SU-DHL-6 (cell line): ENCODE data around the gene THOC7.

ENCODE experiments used
- H2AFZ ChIP-seq: fragments of 200-600 bp; sonication (generic); 2 replicates; pipeline ENCODE4 v1.6.1; 2014; ENCODE audit warnings: low read depth, mild to moderate bottlenecking, moderate library complexity, mixed read lengths, antibody characterized with exemption, low read length; ENCODE audit not compliant: severe bottlenecking
- H3F3A ChIP-seq: fragments of 200-600 bp; shearing (Covaris generic); 2 replicates; pipeline ENCODE4 v1.6.0; 2016; ENCODE audit warnings: antibody characterized with exemption, mild to moderate bottlenecking; ENCODE audit not compliant: insufficient read depth
- H3K27ac ChIP-seq: fragments of 200-600 bp; sonication (generic); 2 replicates; pipeline ENCODE4 v1.5.1; 2016; ENCODE audit warnings: low read depth, mild to moderate bottlenecking, low read length, moderate library complexity, mixed read lengths
- H3K27me3 ChIP-seq: fragments of 200-600 bp; sonication (generic), shearing (Covaris generic); 2 replicates; pipeline ENCODE4 v1.6.0; 2014; ENCODE audit warnings: mild to moderate bottlenecking, low read length
- H3K36me3 ChIP-seq: fragments of 200-600 bp; sonication (generic); 2 replicates; pipeline ENCODE4 v1.6.1; 2014; ENCODE audit warnings: mild to moderate bottlenecking, low read length, mixed read lengths
- H3K4me2 ChIP-seq: fragments of 300-600, 200-600 bp; shearing (Covaris generic), sonication (generic); 2 replicates; pipeline ENCODE4 v1.6.0; 2014; ENCODE audit warnings: low read length, low read depth, mild to moderate bottlenecking; ENCODE audit not compliant: poor library complexity, severe bottlenecking
- H3K4me3 ChIP-seq: fragments of 200-600 bp; sonication (generic); 2 replicates; pipeline ENCODE4 v1.5.1; 2014; ENCODE audit warnings: antibody characterized with exemption, low read length, mild to moderate bottlenecking, mixed read lengths; ENCODE audit not compliant: insufficient read depth, poor library complexity, severe bottlenecking
- H3K79me2 ChIP-seq: fragments of 200-600 bp; sonication (generic); 2 replicates; pipeline ENCODE4 v1.6.1; 2014; ENCODE audit warnings: mild to moderate bottlenecking, low read length, moderate library complexity; ENCODE audit not compliant: insufficient read depth
- H3K9ac ChIP-seq: fragments of 200-600 bp; sonication (generic); 2 replicates; pipeline ENCODE4 v1.7.0; 2014; ENCODE audit warnings: mild to moderate bottlenecking, low read length
- H3K9me2 ChIP-seq: fragments of 200-600 bp; sonication (generic); replicated peaks from 2 replicates; pipeline ENCODE4 v1.6.1; 2014; ENCODE audit warnings: low read length; ENCODE audit not compliant: insufficient read depth
- H3K9me3 ChIP-seq: fragments of 200-600 bp; sonication (generic); 2 replicates; pipeline ENCODE4 v1.6.1; 2014; ENCODE audit warnings: low read length, mixed read lengths; ENCODE audit not compliant: insufficient read depth
- H4K20me1 ChIP-seq: fragments of 200-600 bp; sonication (generic); 2 replicates; pipeline ENCODE4 v1.6.1; 2014; ENCODE audit warnings: low read depth, mild to moderate bottlenecking, antibody characterized with exemption, low read length, moderate library complexity, mixed read lengths
- EZH2phosphoT487 ChIP-seq: fragments of 200-600 bp; sonication (generic), shearing (Covaris generic); conservative IDR thresholded peaks from 2 replicates; pipeline ENCODE4 v1.6.1; 2018; ENCODE audit warnings: mild to moderate bottlenecking, antibody characterized with exemption, low read length, moderate library complexity, mixed read lengths
- TF ChIP-seq, protein P1 (sequence below): fragments of 200-600 bp; sonication (generic); IDR thresholded peaks from one replicate; pipeline ENCODE4 v1.5.1; 2017; ENCODE audit warnings: antibody characterized with exemption, mild to moderate bottlenecking, low read length, moderate library complexity; ENCODE audit not compliant: insufficient read depth, poor library complexity, severe bottlenecking

The THOC7 gene

DNA sequence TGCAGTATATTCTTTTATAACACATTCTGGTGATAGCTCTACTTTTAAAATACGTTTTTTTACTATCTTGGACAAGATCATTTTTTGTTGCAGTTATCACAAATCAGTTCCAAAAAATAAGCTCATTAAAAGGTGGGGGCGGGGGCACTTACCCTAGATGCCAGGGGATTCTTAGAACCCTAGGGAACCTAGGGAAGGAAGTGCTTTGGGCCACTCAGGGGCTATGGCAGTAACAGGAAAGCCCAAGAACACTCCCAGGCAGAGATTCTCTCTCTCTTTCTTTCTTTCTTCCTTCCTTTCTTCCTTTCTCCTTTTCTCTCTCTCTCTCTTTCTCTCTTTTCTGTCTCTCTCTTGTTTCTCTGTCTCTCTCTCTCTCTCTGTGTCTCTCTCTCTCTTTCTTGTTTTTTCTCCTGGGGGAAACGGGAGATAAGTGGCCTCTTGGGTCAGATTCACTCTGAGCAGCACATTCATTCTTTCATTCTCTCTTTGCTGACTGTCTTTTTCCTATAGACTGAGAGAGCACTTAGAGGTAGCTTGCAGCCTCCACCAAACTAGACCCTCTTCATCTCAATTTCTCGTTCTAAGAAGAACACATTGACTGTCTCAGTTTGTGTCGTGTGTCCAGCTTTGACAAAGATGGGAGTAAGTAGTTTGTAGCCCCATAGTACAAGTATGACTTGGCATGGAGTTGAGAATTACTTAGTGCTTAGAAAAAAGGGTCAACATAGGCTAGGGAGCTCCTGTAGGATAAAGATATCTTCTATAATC lies 32.0 kb upstream of the THOC7 start:
- Histone ChIP-seq H3K4me3 (no peak overlapping the region), H3K36me3 (peaks cover 14% of the 10 kb centered on the region; the same call in 1 of the 2 replicates), H2AFZ (no peak overlapping the region), H3K27me3 (no peaks in the 10 kb centered on the region), H4K20me1 (no peaks in the 10 kb centered on the region), H3K79me2 (peaks cover 46% of the 10 kb centered on the region), H3K9ac (no peak overlapping the region), H3K4me2 (no peak overlapping the region), H3K27ac (no peak overlapping the region), H3K9me3 (no peaks in the 10 kb centered on the region), H3K9me2 (no peaks in the 10 kb centered on the region), H3F3A (no peaks in the 10 kb centered on the region)
- no peak for TF ChIP-seq EZH2phosphoT487
- TF ChIP-seq, protein P1, sequence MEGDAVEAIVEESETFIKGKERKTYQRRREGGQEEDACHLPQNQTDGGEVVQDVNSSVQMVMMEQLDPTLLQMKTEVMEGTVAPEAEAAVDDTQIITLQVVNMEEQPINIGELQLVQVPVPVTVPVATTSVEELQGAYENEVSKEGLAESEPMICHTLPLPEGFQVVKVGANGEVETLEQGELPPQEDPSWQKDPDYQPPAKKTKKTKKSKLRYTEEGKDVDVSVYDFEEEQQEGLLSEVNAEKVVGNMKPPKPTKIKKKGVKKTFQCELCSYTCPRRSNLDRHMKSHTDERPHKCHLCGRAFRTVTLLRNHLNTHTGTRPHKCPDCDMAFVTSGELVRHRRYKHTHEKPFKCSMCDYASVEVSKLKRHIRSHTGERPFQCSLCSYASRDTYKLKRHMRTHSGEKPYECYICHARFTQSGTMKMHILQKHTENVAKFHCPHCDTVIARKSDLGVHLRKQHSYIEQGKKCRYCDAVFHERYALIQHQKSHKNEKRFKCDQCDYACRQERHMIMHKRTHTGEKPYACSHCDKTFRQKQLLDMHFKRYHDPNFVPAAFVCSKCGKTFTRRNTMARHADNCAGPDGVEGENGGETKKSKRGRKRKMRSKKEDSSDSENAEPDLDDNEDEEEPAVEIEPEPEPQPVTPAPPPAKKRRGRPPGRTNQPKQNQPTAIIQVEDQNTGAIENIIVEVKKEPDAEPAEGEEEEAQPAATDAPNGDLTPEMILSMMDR = no peak

DNA sequence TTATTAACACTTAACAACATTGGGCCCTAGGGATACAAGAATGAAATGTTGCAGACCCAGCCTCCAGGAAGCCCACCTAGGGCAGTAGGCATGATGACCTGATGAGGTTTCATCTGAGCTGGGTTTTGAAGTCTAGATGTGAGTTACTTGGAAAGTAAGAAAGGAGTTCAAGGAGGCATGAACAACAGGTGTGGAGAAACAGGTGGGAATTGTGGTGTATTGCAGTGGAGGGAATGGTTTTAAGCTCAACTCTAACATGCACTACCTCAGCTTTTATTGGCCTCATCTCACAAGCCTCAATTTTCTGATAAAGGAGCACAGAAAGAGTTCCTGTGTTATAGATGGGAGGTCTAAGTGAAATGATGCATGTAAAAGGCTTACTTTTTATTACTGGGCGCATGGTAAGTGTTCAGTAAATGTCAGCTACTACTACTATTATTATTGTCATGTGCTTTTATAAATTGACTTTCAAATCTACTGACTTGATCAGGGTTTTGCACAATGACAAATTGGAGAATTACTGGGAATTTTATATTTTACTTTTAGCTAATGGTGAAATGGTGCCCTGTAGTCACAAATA lies 29.3 kb upstream of the THOC7 start:
- H3K4me3 ChIP-seq = no peak overlapping the region
- H4K20me1 ChIP-seq = 0 out of 2 replicates have a peak, but pooled peaks cover 3% of the 10 kb centered on the region
- no peaks in the 10 kb centered on the region for H3F3A ChIP-seq
- H3K36me3 ChIP-seq = no peaks in the 10 kb centered on the region
- no peaks in the 10 kb centered on the region for H3K9me2 ChIP-seq
- H3K27ac ChIP-seq = no peak overlapping the region
- no peaks in the 10 kb centered on the region for H3K27me3 ChIP-seq
- no peak overlapping the region for H3K4me2 ChIP-seq
- H3K9me3 ChIP-seq = no peaks in the 10 kb centered on the region
- H3K79me2 ChIP-seq = peaks cover 63% of the 10 kb centered on the region
- H2AFZ ChIP-seq = no peak overlapping the region
- TF ChIP-seq, protein P1 = no peak
- no peak for TF ChIP-seq EZH2phosphoT487
- no peak overlapping the region for H3K9ac ChIP-seq

DNA sequence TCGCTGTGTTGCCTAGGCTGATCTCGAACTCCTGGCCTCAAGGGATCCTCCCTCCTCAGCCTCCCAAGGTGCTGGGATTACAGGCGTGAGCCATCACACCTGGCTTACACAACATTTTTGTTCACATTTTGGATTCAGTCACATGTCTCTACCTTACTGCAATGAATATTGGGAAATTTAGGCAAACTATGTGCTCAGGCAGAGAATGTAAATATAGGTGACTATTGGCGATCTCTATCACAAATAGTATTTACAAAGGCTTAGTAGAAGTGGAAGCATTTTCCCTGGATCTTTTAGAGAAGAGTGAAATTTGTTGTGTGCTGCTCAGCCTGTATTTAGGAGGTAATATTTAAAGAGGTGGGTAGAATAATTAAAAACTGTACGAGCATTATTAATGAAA lies 27.9 kb upstream of the THOC7 start:
- no peak overlapping the region for H2AFZ ChIP-seq
- H3K4me2 ChIP-seq = no peak overlapping the region
- H3K27me3 ChIP-seq = no peaks in the 10 kb centered on the region
- H3K36me3 ChIP-seq = 0 out of 2 replicates have a peak, but pooled peaks cover 2% of the 10 kb centered on the region
- no peak overlapping the region for H3K9ac ChIP-seq
- H3K9me3 ChIP-seq = no peaks in the 10 kb centered on the region
- H3K79me2 ChIP-seq = peaks cover 73% of the 10 kb centered on the region
- H3K4me3 ChIP-seq = no peak overlapping the region
- TF ChIP-seq EZH2phosphoT487 = no peak
- TF ChIP-seq, protein P1 = no peak
- H3F3A ChIP-seq = no peaks in the 10 kb centered on the region; the same call in 1 of the 2 replicates
- no peak overlapping the region for H3K27ac ChIP-seq
- H4K20me1 ChIP-seq = 0 out of 2 replicates have a peak, but pooled peaks cover 5% of the 10 kb centered on the region
- no peaks in the 10 kb centered on the region for H3K9me2 ChIP-seq
